ENCODE measurements around the gene SERP2.

DNA sequence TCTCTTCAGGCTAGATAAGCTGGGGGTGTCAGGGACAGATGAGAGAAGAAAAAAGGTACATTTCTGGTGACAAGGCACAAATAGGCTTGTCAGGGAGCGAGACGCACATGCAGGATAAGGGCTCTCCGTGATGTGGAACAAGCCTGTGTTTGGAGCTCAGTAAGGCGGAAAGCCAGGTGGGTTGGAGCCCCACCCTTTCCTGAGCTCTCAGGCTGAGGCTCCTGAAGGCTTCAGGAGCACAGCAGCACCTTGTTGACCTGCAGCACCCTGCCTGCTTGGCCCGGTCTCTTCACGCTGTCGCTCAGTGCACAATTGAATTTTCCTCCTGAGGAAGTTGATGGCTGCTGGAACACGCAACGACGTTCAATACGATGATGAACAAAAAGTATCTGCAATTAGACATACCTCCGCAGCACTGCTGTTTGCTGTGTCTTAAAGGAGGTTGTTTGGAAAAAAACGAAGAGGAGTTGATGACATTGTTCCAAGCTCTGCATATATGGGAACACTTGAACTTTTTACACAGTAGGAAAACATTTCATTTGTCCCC lies 29.3 kb downstream of the SERP2 start:
- TF ChIP-seq, protein P1, sequence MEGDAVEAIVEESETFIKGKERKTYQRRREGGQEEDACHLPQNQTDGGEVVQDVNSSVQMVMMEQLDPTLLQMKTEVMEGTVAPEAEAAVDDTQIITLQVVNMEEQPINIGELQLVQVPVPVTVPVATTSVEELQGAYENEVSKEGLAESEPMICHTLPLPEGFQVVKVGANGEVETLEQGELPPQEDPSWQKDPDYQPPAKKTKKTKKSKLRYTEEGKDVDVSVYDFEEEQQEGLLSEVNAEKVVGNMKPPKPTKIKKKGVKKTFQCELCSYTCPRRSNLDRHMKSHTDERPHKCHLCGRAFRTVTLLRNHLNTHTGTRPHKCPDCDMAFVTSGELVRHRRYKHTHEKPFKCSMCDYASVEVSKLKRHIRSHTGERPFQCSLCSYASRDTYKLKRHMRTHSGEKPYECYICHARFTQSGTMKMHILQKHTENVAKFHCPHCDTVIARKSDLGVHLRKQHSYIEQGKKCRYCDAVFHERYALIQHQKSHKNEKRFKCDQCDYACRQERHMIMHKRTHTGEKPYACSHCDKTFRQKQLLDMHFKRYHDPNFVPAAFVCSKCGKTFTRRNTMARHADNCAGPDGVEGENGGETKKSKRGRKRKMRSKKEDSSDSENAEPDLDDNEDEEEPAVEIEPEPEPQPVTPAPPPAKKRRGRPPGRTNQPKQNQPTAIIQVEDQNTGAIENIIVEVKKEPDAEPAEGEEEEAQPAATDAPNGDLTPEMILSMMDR (IDR thresholded peaks at IDR 0.05): no peak
- no peak for TF ChIP-seq POLR2A (IDR thresholded peaks at IDR 0.05)
